ENCODE measurements around the gene CDC37. TPM values are rescaled to one million over a fixed set of nuclear protein-coding genes. Genes with fewer than 3 reads are reported as not detected.

The CDC37 gene
- total and polyA plus RNA-seq, 2 of the 4 experiments (the other 2 are of a cell fraction), result 209 to 650 TPM

- H3K14ac ChIP-seq (replicated peaks; ENCODE audit: low read depth, low read length), result peak overlapping the region; percentile 88
- no peak overlapping the region; the same call in 1 of the 2 replicates for H3K27ac ChIP-seq (ENCODE audit: insufficient read depth, low read length)
- H3K79me1 ChIP-seq (ENCODE audit: low read depth in 1 of 2, low read length in 2 of 2), result no peaks in the 10 kb centered on the region; a peak in 1 of 4 replicates
- no peak overlapping the region for H2BK15ac ChIP-seq (ENCODE audit: low read depth, low read length)
- peak; percentile 90 for DNase-seq
- POLR2A ChIA-PET (ENCODE audit: unreplicated experiment), result no interaction called here
- H4K20me1 ChIP-seq (ENCODE audit: insufficient read depth, low read length), result peaks cover 27% of the 10 kb centered on the region
- 4% methylated on average over 24 of the region's 67 CpGs; no CpG with 5 or more reads in 1 of the 2 experiments for WGBS, 2 experiments (ENCODE audit: extremely low coverage in 2 of 2, insufficient read length in 1 of 2)
- no peaks in the 10 kb centered on the region for H3K36me3 ChIP-seq (ENCODE audit: control insufficient read depth, insufficient read depth, low read length)
- H4K5ac ChIP-seq (ENCODE audit: low read depth, low read length), result no peak overlapping the region; the same call in 1 of the 2 replicates
- H2AK9ac ChIP-seq (replicated peaks; ENCODE audit: low read depth, low read length, poor library complexity), result peak overlapping the region; percentile 90
- peak; percentile 92 for ATAC-seq (ENCODE audit: low read depth)
- H3K23ac ChIP-seq (ENCODE audit: low read depth, low read length), result peak overlapping the region; percentile 95; the same call in 1 of the 2 replicates
- peak overlapping the region; percentile 45; the same call in 1 of the 2 replicates for H2BK120ac ChIP-seq (ENCODE audit: low read depth, low read length)
- H3K18ac ChIP-seq (ENCODE audit: low read depth, low read length), result peak overlapping the region; percentile 9; the same call in 1 of the 2 replicates
- in situ Hi-C loops (cut with MboI; ENCODE audit: low sequenced_read_pairs) (no loop called here), intact Hi-C loops (cut with micrococcal nuclease) (no loop called here), dilution Hi-C loops (cut with HindIII; ENCODE audit: low sequenced_read_pairs, unreplicated experiment) (no loop called here)
- no peaks in the 10 kb centered on the region for H3K9me1 ChIP-seq (ENCODE audit: insufficient read depth, low read length)
- peak overlapping the region; percentile 34 to 72; a peak in 3 of 4 replicates for H4K8ac ChIP-seq (ENCODE audit: low read depth in 2 of 2, low read length in 2 of 2)
- H2AFZ ChIP-seq (replicated peaks; ENCODE audit: low read length, poor library complexity), result peak overlapping the region; percentile 99
- no peaks in the 10 kb centered on the region for H3K9me3 ChIP-seq (ENCODE audit: control insufficient read depth, insufficient read depth, low read length)
- peak overlapping the region; percentile 72 for H3K9ac ChIP-seq (ENCODE audit: low read depth, low read length)
- no peak overlapping the region for H2AK5ac ChIP-seq (ENCODE audit: low read depth, low read length)
- peak overlapping the region; percentile 59 for H3K4me3 ChIP-seq (ENCODE audit: insufficient read depth, low read depth, low read length)
- no TSS peak for BruUV-seq (replicated peaks)
- peak overlapping the region; percentile 67 for H3K4ac ChIP-seq (ENCODE audit: low read depth, low read length)
- H3K4me1 ChIP-seq (ENCODE audit: control insufficient read depth, insufficient read depth, low read length), result peaks cover 12% of the 10 kb centered on the region
- H2BK5ac ChIP-seq (ENCODE audit: low read depth, low read length, poor library complexity, severe bottlenecking), result no peak overlapping the region
- 0 out of 2 replicates have a peak overlapping the region, but pooled peaks have one; percentile 43 for H2BK20ac ChIP-seq (ENCODE audit: low read depth, low read length)
- peak overlapping the region; percentile 90 for H3K4me2 ChIP-seq (ENCODE audit: low read depth, low read length)
- peak overlapping the region; percentile 43 for H4K91ac ChIP-seq (ENCODE audit: insufficient read depth, low read depth, low read length)
- CTCF ChIA-PET, result interaction anchor here (0.5 to 3.5 kb wide), 11 partner anchors 12 to 312 kb away, joined by 3 to 37 read pairs (median 4); partner anchors contain the start of genes CDC37 and TYK2
- H3K27me3 ChIP-seq (ENCODE audit: control insufficient read depth, insufficient read depth, low read length), result peaks cover 30% of the 10 kb centered on the region
- H3K56ac ChIP-seq (ENCODE audit: extremely low read depth, insufficient read depth, low read length), result no peak overlapping the region
- TF ChIP-seq RFX5 (IDR thresholded peaks at IDR 0.05; ENCODE audit: low read depth, low read length), result peak; percentile 65
- no peak; the same call in 1 of the 2 replicates for TF ChIP-seq CHD1 (IDR thresholded peaks at IDR 0.05; ENCODE audit: low read depth, low read length)
- TF ChIP-seq CEBPB (IDR thresholded peaks at IDR 0.05; ENCODE audit: low read depth, low read length), result 0 out of 2 replicates have a peak, but pooled peaks have one; percentile 48
- no peak for TF ChIP-seq MAFK (IDR thresholded peaks at IDR 0.05; ENCODE audit: low read depth, low read length)
- peak; percentile 38 for TF ChIP-seq SMC3 (IDR thresholded peaks at IDR 0.05; ENCODE audit: low read depth, low read length)
- no peak for TF ChIP-seq ELK1 (IDR thresholded peaks at IDR 0.05; ENCODE audit: borderline replicate concordance, low read depth, low read length)
- peak; percentile 34 for TF ChIP-seq USF2 (IDR thresholded peaks at IDR 0.05; ENCODE audit: low read depth, low read length)
- peak; percentile 95 for TF ChIP-seq CTCF (conservative IDR thresholded peaks at IDR 0.05; ENCODE audit: low read depth, low read length)
- TF ChIP-seq BHLHE40 (IDR thresholded peaks at IDR 0.05; ENCODE audit: low read depth, low read length), result peak; percentile 49
- peak; percentile 100 for TF ChIP-seq RCOR1 (IDR thresholded peaks at IDR 0.05; ENCODE audit: insufficient replicate concordance, low read length)
- TF ChIP-seq MAZ (IDR thresholded peaks at IDR 0.05; ENCODE audit: borderline replicate concordance, low read depth, low read length), result peak; percentile 97
- TF ChIP-seq RAD21 (IDR thresholded peaks at IDR 0.05; ENCODE audit: low read length), result peak; percentile 37
These were observed 13.3 kb upstream of the CDC37 start for GRCh38 chr19:10416380-10417257.

Measured in IMR-90 (cell line).